HTR-8/SVneo (cell line): ENCODE data around the gene MIS18A.
A peak's percentile ranks its signal among the peaks of the same experiment; 100 is the strongest.
"Not testable (repeated sequence)": the region's sequence is repeated elsewhere in the genome, so short reads cannot be mapped to it uniquely, and the experiment has no call there.

Experiments
- DNase-seq: peaks from one replicate; pipeline ENCODE4 v3.0.0; 2011; ENCODE audit warnings: low spot score, mixed read lengths; ENCODE audit not compliant: insufficient read length
- FAIRE-seq: peaks from 2 replicates; lab custom pipeline; 2011; peaks lifted over from hg19 to GRCh38; lab: Jason Lieb, UNC

Gene MIS18A

GRCh38 chr21:32278518-32279376, at the start of gene MIS18A:
Gene MIS18A, minus strand, starts transcription at chr21:32279049. Its CDS starts 35 bp downstream, at chr21:32279014.
- peak; percentile 97 for DNase-seq
- peak; percentile 79 for FAIRE-seq

- DNase-seq (no peak), FAIRE-seq (no peak)
Observed at GRCh38 chr21:32328595-32328994, 49.7 kb upstream of the MIS18A start.

- FAIRE-seq (no peak), DNase-seq (no peak)
Observed at GRCh38 chr21:32325706-32326105, 46.9 kb upstream of the MIS18A start.

DNA sequence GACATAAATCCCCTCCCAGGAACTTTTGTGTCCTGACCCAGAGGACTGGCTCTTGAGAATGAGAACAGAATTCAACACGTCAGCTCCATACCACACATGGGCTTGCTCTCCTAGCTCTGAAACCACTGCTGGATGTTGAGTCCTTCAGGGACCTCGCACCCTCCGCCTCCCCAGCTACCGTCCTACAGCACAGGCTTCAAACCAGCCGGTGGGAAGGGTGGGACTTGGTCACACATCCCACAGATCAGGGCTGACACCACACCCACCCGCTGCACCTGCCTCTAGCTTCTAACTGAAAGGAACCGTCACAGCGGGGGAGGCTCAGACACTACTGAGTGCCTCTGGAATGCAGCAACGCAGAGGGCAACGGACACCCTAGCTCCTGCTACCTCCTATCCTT, 43.8 kb upstream of the MIS18A start:
- DNase-seq (no peak), FAIRE-seq (peak; percentile 38)

- DNase-seq (no peak), FAIRE-seq (no peak)
Observed at GRCh38 chr21:32322103-32322502, 43.3 kb upstream of the MIS18A start.

DNA sequence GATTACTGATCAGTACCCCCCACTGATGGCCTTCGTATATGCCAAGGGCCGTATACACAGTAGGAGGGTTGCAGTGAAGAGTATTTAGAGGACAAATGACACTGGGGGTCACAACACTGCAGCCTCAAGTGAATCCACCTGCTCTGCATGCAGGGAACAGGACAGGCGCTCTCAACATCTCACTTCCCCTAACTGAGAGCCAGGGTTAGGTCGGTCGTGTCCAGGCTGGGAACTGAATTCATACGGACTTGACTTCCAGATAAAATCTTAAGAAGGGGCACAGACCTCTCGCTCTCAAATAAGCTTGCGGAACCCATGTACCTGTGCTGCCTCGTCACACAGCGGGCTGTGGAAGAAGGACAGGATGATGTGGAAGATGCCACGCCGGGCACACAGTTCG, 42.6 kb upstream of the MIS18A start:
- FAIRE-seq, result no peak

DNA sequence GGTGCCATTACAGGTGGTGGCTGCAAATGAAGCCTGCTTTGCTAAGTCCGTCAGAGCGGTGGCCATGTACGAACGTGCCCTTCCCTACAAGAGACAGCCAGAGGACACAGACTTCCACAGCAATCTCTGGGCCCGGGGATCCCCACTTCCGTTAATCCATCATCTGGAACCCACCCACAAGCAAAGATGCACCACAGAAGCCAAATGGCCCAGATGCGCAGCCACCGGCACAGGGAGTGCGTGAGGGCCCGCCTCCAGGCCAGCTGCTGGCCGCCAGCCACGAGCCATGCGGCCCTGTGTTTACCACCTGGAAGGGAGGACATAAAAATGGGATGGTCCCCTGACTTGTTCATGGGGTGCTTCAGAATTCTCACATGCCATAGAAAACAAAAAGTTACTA, 41.9 kb upstream of the MIS18A start:
- FAIRE-seq (no peak), DNase-seq (no peak)

More for the DNA sequence above, 42.6 kb upstream of the MIS18A start:
- DNase-seq, result no peak

- DNase-seq (no peak), FAIRE-seq (no peak)
Observed at GRCh38 chr21:32320059-32320458, 41.2 kb upstream of the MIS18A start.

DNA sequence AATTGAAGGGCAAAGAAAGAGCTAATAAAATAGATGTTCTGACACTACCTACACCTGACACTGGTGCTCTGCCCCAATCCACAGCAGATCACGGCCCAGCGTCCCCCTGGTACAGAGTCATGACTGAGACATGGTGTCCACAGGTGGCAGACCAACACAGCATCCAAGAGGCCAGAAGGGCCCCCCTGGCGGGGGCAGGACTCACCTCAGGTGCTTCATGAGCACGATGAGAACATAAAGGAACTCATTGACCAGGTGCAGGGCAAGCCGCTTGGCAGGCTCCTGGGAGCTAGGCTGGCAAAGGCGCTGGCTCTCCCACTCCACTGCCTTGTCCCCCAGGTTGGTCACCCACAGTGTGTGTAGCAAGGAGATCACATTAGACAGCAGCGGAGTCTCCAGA, 40.2 kb upstream of the MIS18A start:
- no peak for FAIRE-seq
- DNase-seq, result no peak

DNA sequence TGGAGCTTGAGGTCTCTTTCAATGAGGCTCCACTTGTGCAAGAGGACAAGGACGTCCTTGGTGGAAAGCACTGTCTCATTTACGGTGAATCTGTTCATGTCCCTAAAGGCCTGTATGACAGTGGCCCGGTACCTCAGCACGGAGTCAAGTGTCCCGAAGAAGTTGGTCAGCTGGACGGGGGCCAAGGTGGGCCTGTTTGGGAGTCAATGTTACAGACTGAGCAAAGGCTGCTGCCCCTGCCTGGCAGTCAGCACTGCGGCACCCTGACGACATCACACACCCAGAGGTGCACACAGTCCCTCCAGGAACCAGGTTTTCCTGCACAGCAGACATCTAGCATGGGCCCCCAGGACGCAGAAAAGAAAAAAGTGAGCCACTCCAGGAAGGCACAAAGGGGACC, 38.9 kb upstream of the MIS18A start:
- FAIRE-seq (no peak), DNase-seq (no peak)

- no peak for FAIRE-seq
Observed at GRCh38 chr21:32316361-32317215, 37.7 kb upstream of the MIS18A start.

DNA sequence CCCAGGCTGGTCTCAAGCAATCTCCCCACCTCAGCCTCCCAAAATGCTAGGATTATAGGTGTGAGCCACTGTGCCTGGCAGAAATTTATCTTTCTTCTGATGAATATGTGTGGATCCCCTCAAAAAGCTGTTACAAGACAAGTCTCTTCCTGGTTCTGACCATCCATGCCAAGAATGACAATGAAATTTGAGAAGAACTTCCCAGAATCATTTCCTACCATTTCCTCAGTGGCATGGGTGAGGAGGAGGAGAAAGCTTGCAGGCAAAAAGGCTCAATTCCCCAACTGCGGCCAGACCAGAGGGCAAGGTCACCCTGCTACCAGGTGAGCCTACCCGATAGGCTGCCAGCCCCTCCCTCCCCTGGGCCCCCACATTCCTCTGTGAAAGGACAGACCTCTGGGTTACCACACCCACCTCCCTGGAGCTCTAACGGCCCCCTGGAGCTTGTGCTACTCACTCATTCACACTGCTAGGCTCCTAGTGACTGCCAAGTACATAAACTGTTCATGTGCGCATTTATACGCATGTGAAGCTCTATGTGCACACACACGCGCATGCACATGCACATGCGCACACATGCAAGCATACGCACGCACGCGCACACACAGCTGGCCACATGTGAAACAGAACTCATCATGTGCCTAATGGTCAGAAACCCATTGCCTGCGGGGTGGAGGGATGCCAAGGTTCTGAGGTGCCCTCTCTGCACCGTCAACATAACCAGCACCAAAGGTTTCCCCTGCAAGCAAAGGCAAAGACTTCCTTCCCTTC, 36.8 kb upstream of the MIS18A start:
- DNase-seq (no peak), FAIRE-seq (no peak)

More at GRCh38 chr21:32316361-32317215, 37.7 kb upstream of the MIS18A start:
- no peak for DNase-seq

- FAIRE-seq (no peak), DNase-seq (no peak)
Observed at GRCh38 chr21:32314806-32315205, 36.0 kb upstream of the MIS18A start.

GRCh38 chr21:32312976-32313375, 34.1 kb upstream of the MIS18A start:
- DNase-seq (no peak), FAIRE-seq (no peak)

- FAIRE-seq (no peak), DNase-seq (no peak)
Observed at GRCh38 chr21:32312326-32312725, 33.5 kb upstream of the MIS18A start.

DNA sequence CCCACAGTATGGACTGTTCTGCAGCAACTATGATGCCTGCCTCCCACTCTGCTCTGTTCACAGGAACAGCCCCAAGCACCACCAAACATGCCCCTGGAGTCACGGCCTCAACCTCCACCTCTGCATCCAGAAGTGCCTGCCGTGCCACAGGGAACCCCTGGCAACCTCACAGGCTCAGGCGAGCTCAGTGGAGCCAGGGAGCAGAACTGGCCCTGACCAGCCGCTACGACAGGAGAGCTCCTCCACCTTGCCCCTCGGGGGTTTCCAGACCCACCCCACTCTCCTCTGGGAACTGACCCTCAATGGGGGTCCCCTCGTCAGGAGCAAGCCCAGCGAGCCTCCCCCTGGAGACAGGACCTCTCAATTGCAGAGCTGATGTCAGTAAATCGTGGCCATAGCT, 32.8 kb upstream of the MIS18A start:
- FAIRE-seq, result no peak
- no peak for DNase-seq

GRCh38 chr21:32310976-32311375, 32.1 kb upstream of the MIS18A start:
- not testable (repeated sequence) for FAIRE-seq, DNase-seq

GRCh38 chr21:32309906-32310460, 31.1 kb upstream of the MIS18A start:
- FAIRE-seq (no peak), DNase-seq (no peak)

- no peak for FAIRE-seq
- DNase-seq, result no peak
Observed at GRCh38 chr21:32308696-32309095, 29.8 kb upstream of the MIS18A start.

GRCh38 chr21:32307706-32308105, 28.9 kb upstream of the MIS18A start:
- DNase-seq (no peak), FAIRE-seq (no peak)
